HepG2 (cell line): Measurements from ENCODE around the gene IQCN. TPM values are rescaled to one million over a fixed set of nuclear protein-coding genes. Genes with fewer than 3 reads are reported as not detected.

Source experiments
- FOXP1 ChIP-seq, 2 experiments: fragments of 450-650 bp in 1 of 2; IDR thresholded peaks; 2 replicates each; pipeline ENCODE4 v1.6.1; 2017 to 2018; ENCODE audit warnings: antibody characterized with exemption in 1 of 2
- HHEX ChIP-seq: IDR thresholded peaks from 2 replicates; pipeline ENCODE4 v1.6.1; 2016; ENCODE audit warnings: control low read depth
- HIVEP1 ChIP-seq: sonication (generic); formaldehyde crosslinking; IDR thresholded peaks from 2 replicates; pipeline ENCODE4 v1.4.0; 2020; ENCODE audit warnings: mild to moderate bottlenecking, missing genetic modification reagents
- KLF13 ChIP-seq: sonication (generic); formaldehyde crosslinking; IDR thresholded peaks from 2 replicates; pipeline ENCODE4 v1.4.0; 2020; ENCODE audit warnings: mild to moderate bottlenecking, missing genetic modification reagents
- KLF9 ChIP-seq: IDR thresholded peaks from 2 replicates; pipeline ENCODE4 v1.6.1; 2016; ENCODE audit warnings: low read depth
- KMT2B ChIP-seq: IDR thresholded peaks from 2 replicates; pipeline ENCODE4 v1.6.1; 2016; ENCODE audit warnings: missing genetic modification reagents, missing compliant biosample characterization
- MAF1 ChIP-seq: sonication (generic); formaldehyde crosslinking; IDR thresholded peaks from 2 replicates; pipeline ENCODE4 v1.5.0; 2020; ENCODE audit warnings: missing genetic modification reagents, borderline replicate concordance
- MBD4 ChIP-seq: IDR thresholded peaks from 2 replicates; pipeline ENCODE4 v1.6.1; 2012; ENCODE audit warnings: low read length, inconsistent platforms, borderline replicate concordance
- MED13 ChIP-seq: sonication (generic); formaldehyde crosslinking; IDR thresholded peaks from 2 replicates; pipeline ENCODE4 v1.5.0; 2020; ENCODE audit warnings: missing genetic modification reagents
- NR2F2 ChIP-seq: IDR thresholded peaks from 2 replicates; pipeline ENCODE4 v1.6.1; 2012; ENCODE audit warnings: low read depth, inconsistent platforms, borderline replicate concordance
- NR2F6 ChIP-seq, 2 experiments: IDR thresholded peaks; 2 replicates each; pipeline ENCODE4 v1.6.1; 2016; ENCODE audit warnings: antibody characterized with exemption in 1 of 2, mild to moderate bottlenecking in 1 of 2
- PHF21A ChIP-seq: sonication (generic); formaldehyde crosslinking; IDR thresholded peaks from 2 replicates; pipeline ENCODE4 v1.5.0; 2020; ENCODE audit warnings: mild to moderate bottlenecking, missing genetic modification reagents
- SETDB1 ChIP-seq: sonication (generic); formaldehyde crosslinking; IDR thresholded peaks from 2 replicates; pipeline ENCODE4 v1.5.1; 2020; ENCODE audit warnings: missing genetic modification reagents, mild to moderate bottlenecking, borderline replicate concordance
- SRSF1 ChIP-seq: fragments of 200-400 bp; formaldehyde crosslinking; optimal IDR thresholded peaks from 2 replicates; pipeline ENCODE3; 2017; ENCODE audit warnings: mild to moderate bottlenecking, low read depth, low read length, moderate library complexity
- TAF15 ChIP-seq: fragments of 200-400 bp; formaldehyde crosslinking; IDR thresholded peaks from one replicate; pipeline ENCODE4 v1.6.1; 2018; ENCODE audit warnings: mild to moderate bottlenecking, low read depth, low read length; ENCODE audit not compliant: poor library complexity, severe bottlenecking
- ZFP36L1 ChIP-seq: sonication (generic); formaldehyde crosslinking; IDR thresholded peaks from 2 replicates; pipeline ENCODE4 v1.8.0; 2022; ENCODE audit warnings: mild to moderate bottlenecking, missing genetic modification reagents, moderate library complexity
- ZMYM3 ChIP-seq: sonication (generic); formaldehyde crosslinking; IDR thresholded peaks from 2 replicates; pipeline ENCODE4 v1.5.1; 2020; ENCODE audit warnings: mild to moderate bottlenecking, missing genetic modification reagents
- ZNF296 ChIP-seq: sonication (generic); formaldehyde crosslinking; conservative IDR thresholded peaks from 2 replicates; pipeline ENCODE4 v1.5.0; 2020; ENCODE audit warnings: mild to moderate bottlenecking, missing genetic modification reagents
- ZNF460 ChIP-seq: sonication (generic); formaldehyde crosslinking; IDR thresholded peaks from 2 replicates; pipeline ENCODE4 v1.5.1; 2020; ENCODE audit warnings: missing genetic modification reagents, mild to moderate bottlenecking, borderline replicate concordance
- ZNF501 ChIP-seq: sonication (generic); formaldehyde crosslinking; IDR thresholded peaks from 2 replicates; pipeline ENCODE4 v1.5.1; 2020; ENCODE audit warnings: mild to moderate bottlenecking, moderate library complexity, missing genetic modification reagents
- ZNF543 ChIP-seq: sonication (generic); formaldehyde crosslinking; IDR thresholded peaks from 2 replicates; pipeline ENCODE4 v1.4.0; 2020; ENCODE audit warnings: mild to moderate bottlenecking, missing genetic modification reagents
- ZNF678 ChIP-seq: sonication (generic); formaldehyde crosslinking; IDR thresholded peaks from 2 replicates; pipeline ENCODE4 v1.4.0; 2020; ENCODE audit warnings: mild to moderate bottlenecking, missing genetic modification reagents
- ZSCAN21 ChIP-seq: sonication (generic); formaldehyde crosslinking; IDR thresholded peaks from 2 replicates; pipeline ENCODE4 v1.8.0; 2022; ENCODE audit warnings: mild to moderate bottlenecking, missing genetic modification reagents, moderate library complexity, borderline replicate concordance
- polyA plus RNA-seq, 8 experiments: library from polyadenylated mRNA; depleted of rRNA in 3 of 8; stranded (reverse) in 7 of 8; unstranded in 1 of 8; fragments of >200 nt; fragmentation: Illumina TruSeq in 4 of 8; extraction: Trizol in 4 of 8; gene quantifications; 2 replicates each; pipeline versions ENCODE4 v1.2.1 to v1.2.3, GENCODE V29; 2011 to 2016; ENCODE audit warnings: low read depth in 4 of 8, missing spikeins in 1 of 8, mixed read lengths in 1 of 8; ENCODE audit not compliant: insufficient read depth in 1 of 8
- total RNA-seq, 5 experiments: library from RNA; depleted of rRNA; stranded (reverse); fragments of >200 nt; fragmentation: Illumina TruSeq; extraction: Trizol; gene quantifications; 2 replicates each; pipeline ENCODE4 v1.2.3, GENCODE V29; 2016; ENCODE audit warnings: low read depth in 1 of 5
- TF ChIP-seq, protein P1 (sequence below): sonication (generic); formaldehyde crosslinking; IDR thresholded peaks from 2 replicates; pipeline ENCODE4 v1.5.1; 2020; ENCODE audit warnings: mild to moderate bottlenecking, moderate library complexity, missing genetic modification reagents
- TF ChIP-seq, protein P2 (sequence below): fragments of 450-650 bp; IDR thresholded peaks from 2 replicates; pipeline ENCODE4 v1.6.1; 2017; ENCODE audit warnings: mild to moderate bottlenecking
- TF ChIP-seq, protein P3 (sequence below): sonication (generic); formaldehyde crosslinking; IDR thresholded peaks from 2 replicates; pipeline ENCODE4 v1.8.1; 2023; ENCODE audit warnings: mild to moderate bottlenecking, missing genetic modification reagents

IQCN gene
- total and polyA plus RNA-seq, 2 of the 13 experiments (the other 11 are each of a cell fraction or from before 2014, with no cell fraction given) = 0.04 to 0.18 TPM

DNA sequence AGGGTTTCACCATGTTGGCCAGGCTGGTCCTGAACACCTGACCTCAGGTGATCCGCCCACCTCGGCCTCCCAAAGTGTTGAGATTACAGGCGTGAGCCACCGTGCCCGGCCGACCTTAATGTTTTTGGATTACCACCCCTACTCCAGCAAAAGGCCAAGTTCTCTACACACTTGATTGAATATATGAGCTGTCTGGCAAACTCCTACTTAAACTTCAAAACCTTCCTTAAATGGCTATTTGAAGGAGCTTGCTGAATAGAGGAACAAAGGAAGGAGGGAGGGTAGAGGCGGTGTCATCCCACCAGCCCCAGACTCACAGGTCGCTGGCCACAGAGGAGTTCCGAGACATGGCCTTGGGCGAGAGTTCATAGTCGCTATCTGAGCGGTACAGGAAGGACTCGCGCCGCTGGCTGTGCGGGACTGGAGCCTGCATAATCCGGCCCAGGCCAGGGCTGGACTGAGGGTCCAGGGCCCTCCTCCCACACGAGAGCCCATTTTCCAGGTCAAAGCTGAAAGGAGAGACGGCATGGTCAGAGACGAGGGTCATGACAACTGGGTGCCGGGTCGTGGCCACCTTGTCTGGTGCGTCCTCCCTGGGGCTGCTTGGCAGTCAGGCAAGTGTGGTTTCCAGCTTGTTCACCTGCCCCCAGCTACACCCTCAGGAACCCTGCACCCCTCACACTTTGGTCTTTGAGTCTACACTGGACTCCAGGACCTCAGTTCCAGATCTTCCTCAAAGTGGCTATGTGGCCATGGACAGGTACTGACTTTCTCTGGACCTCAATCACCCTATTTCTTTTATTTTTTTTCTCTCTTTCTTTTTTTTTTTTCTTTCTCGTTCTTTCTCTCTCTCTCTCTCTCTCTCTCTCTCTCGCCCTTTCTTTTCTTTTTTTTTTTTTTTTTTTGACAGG is 52.2 kb downstream of the IQCN start (continued):
- TF ChIP-seq, protein P1, sequence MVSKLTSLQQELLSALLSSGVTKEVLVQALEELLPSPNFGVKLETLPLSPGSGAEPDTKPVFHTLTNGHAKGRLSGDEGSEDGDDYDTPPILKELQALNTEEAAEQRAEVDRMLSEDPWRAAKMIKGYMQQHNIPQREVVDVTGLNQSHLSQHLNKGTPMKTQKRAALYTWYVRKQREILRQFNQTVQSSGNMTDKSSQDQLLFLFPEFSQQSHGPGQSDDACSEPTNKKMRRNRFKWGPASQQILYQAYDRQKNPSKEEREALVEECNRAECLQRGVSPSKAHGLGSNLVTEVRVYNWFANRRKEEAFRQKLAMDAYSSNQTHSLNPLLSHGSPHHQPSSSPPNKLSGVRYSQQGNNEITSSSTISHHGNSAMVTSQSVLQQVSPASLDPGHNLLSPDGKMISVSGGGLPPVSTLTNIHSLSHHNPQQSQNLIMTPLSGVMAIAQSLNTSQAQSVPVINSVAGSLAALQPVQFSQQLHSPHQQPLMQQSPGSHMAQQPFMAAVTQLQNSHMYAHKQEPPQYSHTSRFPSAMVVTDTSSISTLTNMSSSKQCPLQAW (CRISPR knock-in tag) = no peak
- TF ChIP-seq KLF9 (CRISPR knock-in tag) = no peak
- no peak for TF ChIP-seq ZNF296 (CRISPR knock-in tag)
- TF ChIP-seq KMT2B (CRISPR knock-in tag) = no peak
- TF ChIP-seq, protein P2, sequence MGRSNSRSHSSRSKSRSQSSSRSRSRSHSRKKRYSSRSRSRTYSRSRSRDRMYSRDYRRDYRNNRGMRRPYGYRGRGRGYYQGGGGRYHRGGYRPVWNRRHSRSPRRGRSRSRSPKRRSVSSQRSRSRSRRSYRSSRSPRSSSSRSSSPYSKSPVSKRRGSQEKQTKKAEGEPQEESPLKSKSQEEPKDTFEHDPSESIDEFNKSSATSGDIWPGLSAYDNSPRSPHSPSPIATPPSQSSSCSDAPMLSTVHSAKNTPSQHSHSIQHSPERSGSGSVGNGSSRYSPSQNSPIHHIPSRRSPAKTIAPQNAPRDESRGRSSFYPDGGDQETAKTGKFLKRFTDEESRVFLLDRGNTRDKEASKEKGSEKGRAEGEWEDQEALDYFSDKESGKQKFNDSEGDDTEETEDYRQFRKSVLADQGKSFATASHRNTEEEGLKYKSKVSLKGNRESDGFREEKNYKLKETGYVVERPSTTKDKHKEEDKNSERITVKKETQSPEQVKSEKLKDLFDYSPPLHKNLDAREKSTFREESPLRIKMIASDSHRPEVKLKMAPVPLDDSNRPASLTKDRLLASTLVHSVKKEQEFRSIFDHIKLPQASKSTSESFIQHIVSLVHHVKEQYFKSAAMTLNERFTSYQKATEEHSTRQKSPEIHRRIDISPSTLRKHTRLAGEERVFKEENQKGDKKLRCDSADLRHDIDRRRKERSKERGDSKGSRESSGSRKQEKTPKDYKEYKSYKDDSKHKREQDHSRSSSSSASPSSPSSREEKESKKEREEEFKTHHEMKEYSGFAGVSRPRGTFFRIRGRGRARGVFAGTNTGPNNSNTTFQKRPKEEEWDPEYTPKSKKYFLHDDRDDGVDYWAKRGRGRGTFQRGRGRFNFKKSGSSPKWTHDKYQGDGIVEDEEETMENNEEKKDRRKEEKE = no peak
- TF ChIP-seq MAF1 (CRISPR knock-in tag) = no peak
- no peak for TF ChIP-seq TAF15
- no peak for TF ChIP-seq ZNF543 (CRISPR knock-in tag)
- no peak for TF ChIP-seq SETDB1 (CRISPR knock-in tag)
- no peak; the same call in 1 of the 2 replicates for TF ChIP-seq ZNF460
- no peak for TF ChIP-seq FOXP1 (IDR thresholded peaks at IDR 0.05)
- no peak for TF ChIP-seq FOXP1 (CRISPR knock-in tag; IDR thresholded peaks at IDR 0.05)
- TF ChIP-seq ZSCAN21 (CRISPR knock-in tag) = peak; percentile 61; the same call in 1 of the 2 replicates
- TF ChIP-seq HIVEP1 (CRISPR knock-in tag) = no peak
- TF ChIP-seq HHEX (CRISPR knock-in tag) = no peak
- TF ChIP-seq ZNF501 (CRISPR knock-in tag) = 0 out of 2 replicates have a peak, but pooled peaks have one; percentile 18
- no peak for TF ChIP-seq PHF21A
- TF ChIP-seq ZFP36L1 (CRISPR knock-in tag) = no peak
- peak; percentile 74 for TF ChIP-seq ZMYM3 (CRISPR knock-in tag)
- TF ChIP-seq NR2F6 (IDR thresholded peaks at IDR 0.05) = no peak
- TF ChIP-seq NR2F6 (CRISPR knock-in tag; IDR thresholded peaks at IDR 0.05) = 0 out of 2 replicates have a peak, but pooled peaks have one; percentile 42
- no peak for TF ChIP-seq ZNF678 (CRISPR knock-in tag)
- TF ChIP-seq, protein P3, sequence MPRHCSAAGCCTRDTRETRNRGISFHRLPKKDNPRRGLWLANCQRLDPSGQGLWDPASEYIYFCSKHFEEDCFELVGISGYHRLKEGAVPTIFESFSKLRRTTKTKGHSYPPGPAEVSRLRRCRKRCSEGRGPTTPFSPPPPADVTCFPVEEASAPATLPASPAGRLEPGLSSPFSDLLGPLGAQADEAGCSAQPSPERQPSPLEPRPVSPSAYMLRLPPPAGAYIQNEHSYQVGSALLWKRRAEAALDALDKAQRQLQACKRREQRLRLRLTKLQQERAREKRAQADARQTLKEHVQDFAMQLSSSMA (CRISPR knock-in tag) = no peak
- TF ChIP-seq SRSF1 = no peak
- TF ChIP-seq MBD4 = no peak
- TF ChIP-seq KLF13 (CRISPR knock-in tag) = no peak
- no peak for TF ChIP-seq NR2F2
- no peak for TF ChIP-seq MED13 (CRISPR knock-in tag)
